IMR-90 (cell line): ENCODE results near the gene CALCOCO1. TPM values are rescaled to one million over a fixed set of nuclear protein-coding genes. Genes with fewer than 3 reads are reported as not detected.

Source experiments
- ATAC-seq: fragments of 200-7000 bp; cut with Tn5 transposase; 2 replicates; pipeline ENCODE4 v1.9.1; 2020; ENCODE audit warnings: low read depth, mild to moderate bottlenecking, moderate library complexity
- BruUV-seq: library from RNA; stranded (reverse); fragments of 400-500 nt; replicated peaks from 2 replicates; lab custom pipeline; 2021; lab: Mats Ljungman, UMichigan
- CTCF ChIA-PET: fragments of 300-600 bp; formaldehyde crosslinking; extraction: SDS; loops from one replicate; lab custom pipeline; 2021; ENCODE audit warnings: antibody characterized with exemption; lab: Yijun Ruan, JAX
- POLR2A ChIA-PET: fragments of 300-600 bp; sonication (Branson Sonifier 250); formaldehyde crosslinking; loops from one replicate; lab custom pipeline; 2022; ENCODE audit warnings: antibody characterized with exemption; ENCODE audit not compliant: unreplicated experiment; lab: Charles Lee
- DNase-seq: peaks from one replicate; pipeline ENCODE4 v3.0.0; 2013
- H2AFZ ChIP-seq: replicated peaks from 2 replicates; pipeline ENCODE3; 2013; ENCODE audit warnings: low read length, mild to moderate bottlenecking; ENCODE audit not compliant: poor library complexity
- H2AK5ac ChIP-seq: 2 replicates; pipeline ENCODE4 v1.6.1; 2013; ENCODE audit warnings: low read depth, low read length, inconsistent platforms
- H2AK9ac ChIP-seq: replicated peaks from 2 replicates; pipeline ENCODE3; 2013; ENCODE audit warnings: mild to moderate bottlenecking, low read depth, low read length, moderate library complexity; ENCODE audit not compliant: poor library complexity
- H2BK120ac ChIP-seq: 2 replicates; pipeline ENCODE4 v1.6.1; 2013; ENCODE audit warnings: low read depth, low read length, inconsistent platforms
- H2BK15ac ChIP-seq: 3 replicates; pipeline ENCODE4 v1.6.1; 2013; ENCODE audit warnings: low read depth, low read length, inconsistent platforms
- H2BK20ac ChIP-seq: 2 replicates; pipeline ENCODE4 v1.6.1; 2013; ENCODE audit warnings: low read depth, mild to moderate bottlenecking, inconsistent platforms, low read length, moderate library complexity
- H2BK5ac ChIP-seq: 2 replicates; pipeline ENCODE4 v1.6.1; 2013; ENCODE audit warnings: mild to moderate bottlenecking, low read depth, low read length, inconsistent platforms; ENCODE audit not compliant: poor library complexity, severe bottlenecking
- H3K14ac ChIP-seq: replicated peaks from 2 replicates; pipeline ENCODE4 v1.6.1; 2013; ENCODE audit warnings: low read depth, low read length, inconsistent platforms
- H3K18ac ChIP-seq: 2 replicates; pipeline ENCODE4 v1.6.1; 2013; ENCODE audit warnings: low read depth, low read length, control low read depth
- H3K23ac ChIP-seq: 2 replicates; pipeline ENCODE4 v1.6.1; 2013; ENCODE audit warnings: low read depth, low read length, inconsistent platforms
- H3K27ac ChIP-seq: 2 replicates; pipeline ENCODE4 v1.5.1; 2013; ENCODE audit warnings: mild to moderate bottlenecking, control low read depth, low read length; ENCODE audit not compliant: insufficient read depth
- H3K27me3 ChIP-seq: 2 replicates; pipeline ENCODE4 v1.6.1; 2013; ENCODE audit warnings: low read length; ENCODE audit not compliant: control insufficient read depth, insufficient read depth
- H3K36me3 ChIP-seq: 2 replicates; pipeline ENCODE4 v1.6.1; 2013; ENCODE audit warnings: low read length, mixed read lengths; ENCODE audit not compliant: control insufficient read depth, insufficient read depth
- H3K4ac ChIP-seq: 2 replicates; pipeline ENCODE4 v1.6.1; 2013; ENCODE audit warnings: low read depth, low read length, inconsistent platforms
- H3K4me1 ChIP-seq: 2 replicates; pipeline ENCODE4 v1.6.1; 2013; ENCODE audit warnings: low read length, mixed read lengths; ENCODE audit not compliant: control insufficient read depth, insufficient read depth
- H3K4me2 ChIP-seq: 2 replicates; pipeline ENCODE4 v1.6.1; 2013; ENCODE audit warnings: low read depth, mild to moderate bottlenecking, control low read depth, low read length, moderate library complexity
- H3K4me3 ChIP-seq: 2 replicates; pipeline ENCODE4 v1.5.1; 2013; ENCODE audit warnings: low read depth, mild to moderate bottlenecking, control low read depth, low read length, moderate library complexity; ENCODE audit not compliant: insufficient read depth
- H3K56ac ChIP-seq: 2 replicates; pipeline ENCODE4 v1.6.1; 2013; ENCODE audit warnings: low read length, inconsistent platforms; ENCODE audit not compliant: insufficient read depth; ENCODE audit errors: extremely low read depth
- H3K79me1 ChIP-seq, 2 experiments: 2 replicates each; pipeline ENCODE4 v1.6.1; 2013; ENCODE audit warnings: low read length in 2 of 2, inconsistent platforms in 1 of 2, low read depth in 1 of 2
- H3K9ac ChIP-seq: 2 replicates; pipeline ENCODE4 v1.6.1; 2013; ENCODE audit warnings: low read depth, low read length, control low read depth
- H3K9me1 ChIP-seq: 2 replicates; pipeline ENCODE4 v1.6.1; 2013; ENCODE audit warnings: low read length, inconsistent platforms; ENCODE audit not compliant: insufficient read depth
- H3K9me3 ChIP-seq: 2 replicates; pipeline ENCODE4 v1.6.1; 2013; ENCODE audit warnings: low read length; ENCODE audit not compliant: control insufficient read depth, insufficient read depth
- H4K20me1 ChIP-seq: 2 replicates; pipeline ENCODE4 v1.6.1; 2013; ENCODE audit warnings: low read length, inconsistent platforms; ENCODE audit not compliant: insufficient read depth
- H4K5ac ChIP-seq: 2 replicates; pipeline ENCODE4 v1.6.1; 2013; ENCODE audit warnings: mild to moderate bottlenecking, low read depth, low read length, control low read depth
- H4K8ac ChIP-seq, 2 experiments: 2 replicates each; pipeline ENCODE4 v1.6.1; 2013; ENCODE audit warnings: low read depth in 2 of 2, low read length in 2 of 2, control low read depth in 1 of 2, inconsistent platforms in 1 of 2
- H4K91ac ChIP-seq: 2 replicates; pipeline ENCODE4 v1.6.1; 2013; ENCODE audit warnings: low read depth, low read length, inconsistent platforms; ENCODE audit not compliant: insufficient read depth
- CEBPB ChIP-seq: IDR thresholded peaks from 2 replicates; pipeline ENCODE4 v1.6.1; 2012; ENCODE audit warnings: low read depth, low read length, improper control_type of control experiment
- MAFK ChIP-seq: IDR thresholded peaks from 2 replicates; pipeline ENCODE4 v1.6.1; 2012; ENCODE audit warnings: low read depth, low read length, improper control_type of control experiment
- MXI1 ChIP-seq: IDR thresholded peaks from 2 replicates; pipeline ENCODE4 v1.6.1; 2012; ENCODE audit warnings: low read depth, mild to moderate bottlenecking, low read length, moderate library complexity, borderline replicate concordance
- RAD21 ChIP-seq: IDR thresholded peaks from 2 replicates; pipeline ENCODE4 v1.6.1; 2012; ENCODE audit warnings: low read length, improper control_type of control experiment
- WGBS, 2 experiments: methylation state at CpG; one replicate each; pipeline versions ENCODE4 v1.1.5 to v1.1.7; 2013; ENCODE audit warnings: missing lambda C conversion rate in 2 of 2; ENCODE audit not compliant: insufficient read length in 1 of 2; ENCODE audit errors: extremely low coverage in 2 of 2; 5-methylcytosine and 5-hydroxymethylcytosine counted together
- dilution Hi-C: fragments of 300-500 bp; cut with HindIII; formaldehyde crosslinking; loops from one replicate; pipeline ENCODE4 v1.14.3; 2018; ENCODE audit warnings: low sequenced_read_pairs; ENCODE audit not compliant: unreplicated experiment
- in situ Hi-C: fragments of 300-500 bp; cut with MboI; formaldehyde crosslinking; loops from 3 replicates; pipeline ENCODE4 v1.14.3; 2019; ENCODE audit warnings: low sequenced_read_pairs, inconsistent platforms, mixed read lengths
- intact Hi-C: fragments of 100-400 bp; cut with micrococcal nuclease; formaldehyde crosslinking; loops from 2 replicates; pipeline ENCODE4 v1.10.0; 2022
- polyA plus RNA-seq, 3 experiments: library from polyadenylated mRNA; depleted of rRNA; stranded (reverse); fragments of >200 nt; gene quantifications; 2 replicates each; pipeline ENCODE4 v1.2.3, GENCODE V29; 2012; ENCODE audit warnings: low replicate concordance in 1 of 3
- total RNA-seq: library from RNA; depleted of rRNA; stranded (reverse); fragments of >200 nt; gene quantifications from 2 replicates; pipeline ENCODE4 v1.2.3, GENCODE V29; 2012
- TF ChIP-seq, protein P1 (sequence below): conservative IDR thresholded peaks from 2 replicates; pipeline ENCODE4 v1.5.1; 2012; ENCODE audit warnings: mild to moderate bottlenecking, low read depth, low read length, improper control_type of control experiment

The CALCOCO1 gene
- total and polyA plus RNA-seq, 2 of the 4 experiments (the other 2 are of a cell fraction), result 156 to 169 TPM

DNA sequence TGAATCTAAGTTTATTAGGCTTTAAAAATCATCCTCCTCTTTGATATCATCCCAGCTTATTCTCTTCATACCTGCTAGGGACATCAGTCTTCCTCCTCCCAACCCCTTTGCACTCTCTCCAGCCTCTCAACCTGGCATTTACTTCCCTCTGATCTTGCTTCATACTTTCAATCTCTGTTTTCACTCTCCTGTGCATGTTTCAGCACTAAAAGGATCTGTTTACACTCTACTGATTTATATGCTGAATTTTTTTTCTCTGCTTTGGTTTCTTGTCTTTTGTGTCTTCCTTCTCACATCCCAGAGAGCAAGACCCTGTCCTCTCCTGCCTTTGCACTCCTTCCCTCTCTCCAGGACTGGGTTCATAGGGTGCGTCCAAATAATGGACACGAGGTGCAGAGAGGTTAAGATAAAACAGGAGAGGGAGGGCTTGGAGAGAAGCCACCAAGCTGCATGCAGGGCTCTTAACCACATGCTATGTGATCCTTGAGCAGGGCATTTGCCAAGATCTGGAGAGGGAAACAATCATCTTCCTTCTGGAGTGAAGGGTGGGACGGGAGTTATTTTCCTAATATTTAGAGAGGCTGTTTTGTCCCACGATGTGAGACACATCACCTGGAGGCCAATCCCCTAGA is 27.5 kb upstream of the CALCOCO1 start:
- Histone ChIP-seq H3K27ac (no peak overlapping the region), H3K9me1 (no peaks in the 10 kb centered on the region), H3K36me3 (no peaks in the 10 kb centered on the region), H3K79me1 (no peaks in the 10 kb centered on the region), H2AK5ac (no peak overlapping the region), H2AFZ (no peak overlapping the region), H4K8ac (no peak overlapping the region), H4K91ac (no peak overlapping the region), H3K4me1 (peaks cover 6% of the 10 kb centered on the region), H2BK20ac (no peak overlapping the region), H2BK5ac (no peak overlapping the region), H2BK15ac (no peak overlapping the region), H2AK9ac (no peak overlapping the region), H2BK120ac (no peak overlapping the region), H4K5ac (no peak overlapping the region), H3K9ac (no peak overlapping the region), H3K18ac (no peak overlapping the region), H3K27me3 (peaks cover 85% of the 10 kb centered on the region), H3K4me2 (peak overlapping the region; percentile 71; the same call in 1 of the 2 replicates), H3K4ac (no peak overlapping the region), H3K4me3 (no peak overlapping the region), H3K56ac (no peak overlapping the region), H4K20me1 (no peaks in the 10 kb centered on the region), H3K9me3 (peaks cover 2% of the 10 kb centered on the region; the same call in 1 of the 2 replicates), H3K14ac (no peak overlapping the region), H3K23ac (no peak overlapping the region)
- DNase-seq, result peak; percentile 52
- peak; percentile 22; the same call in 1 of the 2 replicates for ATAC-seq
- no TSS peak for BruUV-seq
- ChIA-PET POLR2A (no interaction called here), CTCF (no interaction called here)
- no peak for TF ChIP-seq CEBPB
- TF ChIP-seq, protein P1, sequence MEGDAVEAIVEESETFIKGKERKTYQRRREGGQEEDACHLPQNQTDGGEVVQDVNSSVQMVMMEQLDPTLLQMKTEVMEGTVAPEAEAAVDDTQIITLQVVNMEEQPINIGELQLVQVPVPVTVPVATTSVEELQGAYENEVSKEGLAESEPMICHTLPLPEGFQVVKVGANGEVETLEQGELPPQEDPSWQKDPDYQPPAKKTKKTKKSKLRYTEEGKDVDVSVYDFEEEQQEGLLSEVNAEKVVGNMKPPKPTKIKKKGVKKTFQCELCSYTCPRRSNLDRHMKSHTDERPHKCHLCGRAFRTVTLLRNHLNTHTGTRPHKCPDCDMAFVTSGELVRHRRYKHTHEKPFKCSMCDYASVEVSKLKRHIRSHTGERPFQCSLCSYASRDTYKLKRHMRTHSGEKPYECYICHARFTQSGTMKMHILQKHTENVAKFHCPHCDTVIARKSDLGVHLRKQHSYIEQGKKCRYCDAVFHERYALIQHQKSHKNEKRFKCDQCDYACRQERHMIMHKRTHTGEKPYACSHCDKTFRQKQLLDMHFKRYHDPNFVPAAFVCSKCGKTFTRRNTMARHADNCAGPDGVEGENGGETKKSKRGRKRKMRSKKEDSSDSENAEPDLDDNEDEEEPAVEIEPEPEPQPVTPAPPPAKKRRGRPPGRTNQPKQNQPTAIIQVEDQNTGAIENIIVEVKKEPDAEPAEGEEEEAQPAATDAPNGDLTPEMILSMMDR, result no peak
- TF ChIP-seq RAD21, result no peak
- TF ChIP-seq MAFK, result no peak
- no peak for TF ChIP-seq MXI1
- WGBS, 2 experiments, result no CpG with 5 or more reads among the region's 4 CpGs
- in situ Hi-C loops (no loop called here), dilution Hi-C loops (no loop called here), intact Hi-C loops (loop anchor here (5.0 kb wide), 1 partner anchor 453 kb away; no protein-coding TSS in a partner anchor)
